NCI-H2107 treated with DMSO at 0.1 percent for 48 hours (cell line): ENCODE data around the gene MAP7D3.

Source experiments
- DNase-seq: peaks from one replicate; lab custom pipeline; 2025; ENCODE audit not compliant: unreplicated experiment; lab: John Stamatoyannopoulos, UW

The MAP7D3 gene

DNA sequence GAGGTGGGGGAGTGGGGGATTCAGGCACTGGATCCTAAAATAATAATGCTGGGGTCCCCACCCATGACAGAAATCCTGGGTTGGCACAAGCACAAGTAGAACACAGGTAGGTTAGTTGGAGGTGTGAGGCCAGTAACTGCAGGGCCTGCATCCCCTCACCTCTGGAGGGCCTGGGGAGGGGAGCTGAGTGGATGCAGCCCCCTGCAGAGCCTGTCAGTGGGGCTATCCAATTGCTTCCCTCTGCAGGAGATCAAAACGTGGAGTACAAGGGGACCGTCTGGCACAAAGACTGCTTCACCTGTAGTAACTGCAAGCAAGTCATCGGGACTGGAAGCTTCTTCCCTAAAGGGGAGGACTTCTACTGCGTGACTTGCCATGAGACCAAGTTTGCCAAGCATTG, 43.7 kb downstream of the MAP7D3 start:
- DNase-seq, result no peak

DNA sequence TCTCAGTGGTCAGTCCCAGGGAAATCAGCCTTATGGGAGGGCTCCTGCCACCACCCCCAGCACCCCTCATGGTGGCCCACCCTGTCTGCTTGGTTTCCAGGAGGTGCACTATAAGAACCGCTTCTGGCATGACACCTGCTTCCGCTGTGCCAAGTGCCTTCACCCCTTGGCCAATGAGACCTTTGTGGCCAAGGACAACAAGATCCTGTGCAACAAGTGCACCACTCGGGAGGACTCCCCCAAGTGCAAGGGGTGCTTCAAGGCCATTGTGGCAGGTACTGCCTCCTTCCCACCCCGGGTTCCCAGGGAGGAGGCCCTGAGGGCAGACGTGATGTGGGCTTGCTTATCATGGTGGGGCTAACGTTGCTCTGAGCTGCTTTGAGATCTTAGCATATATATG, 44.3 kb downstream of the MAP7D3 start:
- no peak for DNase-seq

DNA sequence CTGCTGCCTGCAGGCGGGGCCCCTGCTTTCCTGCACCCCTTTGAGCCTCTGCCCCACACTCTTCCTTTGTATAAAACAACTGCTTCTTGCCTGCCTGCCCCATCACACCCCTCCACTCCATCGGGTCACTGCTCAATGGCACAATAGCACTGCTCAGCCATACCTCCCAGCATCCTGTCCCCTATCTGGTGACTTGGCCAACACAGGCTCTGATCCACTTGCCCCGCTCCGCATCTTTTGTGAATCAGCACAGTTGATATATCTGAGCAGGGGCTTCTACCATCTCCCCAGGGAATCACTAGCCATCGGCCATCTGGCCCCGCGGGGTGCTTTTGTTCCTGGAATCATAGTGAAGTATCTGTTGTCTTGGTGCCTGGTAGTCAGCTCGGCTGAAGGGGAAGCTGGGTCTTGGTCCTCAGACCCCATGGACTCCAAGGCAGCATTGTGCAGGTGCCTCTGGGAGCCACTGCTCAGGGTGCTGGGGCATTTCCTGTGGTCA, 45.3 kb downstream of the MAP7D3 start:
- no peak for DNase-seq

- no peak for DNase-seq
These were observed 46.6 kb downstream of the MAP7D3 start for GRCh38 chrX:136204571-136204970.

- DNase-seq, result no peak
These were observed 47.2 kb downstream of the MAP7D3 start for GRCh38 chrX:136203951-136204350.

- no peak for DNase-seq
These were observed 47.8 kb downstream of the MAP7D3 start for GRCh38 chrX:136203438-136203837.

GRCh38 chrX:136202889-136203288, 48.3 kb downstream of the MAP7D3 start:
- no peak for DNase-seq

DNA sequence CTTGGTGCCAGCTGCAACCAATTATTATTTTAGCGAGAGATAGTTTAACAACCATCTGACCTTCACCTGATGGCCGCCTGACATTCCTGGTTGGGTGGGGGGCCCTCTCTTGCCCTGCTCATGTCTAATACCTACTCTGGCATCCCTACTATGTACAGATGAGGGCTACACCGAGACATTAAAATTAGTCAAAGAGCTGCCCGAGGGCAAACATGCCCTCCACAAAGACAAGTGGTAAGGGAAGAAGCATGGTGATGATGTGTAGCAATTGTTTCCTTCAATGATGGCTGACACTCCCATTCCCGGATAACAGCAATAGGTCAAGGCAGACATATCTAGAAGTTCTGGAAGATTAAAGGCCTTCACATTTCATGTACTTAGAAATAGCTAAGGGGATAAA, 49.6 kb downstream of the MAP7D3 start:
- no peak for DNase-seq

DNA sequence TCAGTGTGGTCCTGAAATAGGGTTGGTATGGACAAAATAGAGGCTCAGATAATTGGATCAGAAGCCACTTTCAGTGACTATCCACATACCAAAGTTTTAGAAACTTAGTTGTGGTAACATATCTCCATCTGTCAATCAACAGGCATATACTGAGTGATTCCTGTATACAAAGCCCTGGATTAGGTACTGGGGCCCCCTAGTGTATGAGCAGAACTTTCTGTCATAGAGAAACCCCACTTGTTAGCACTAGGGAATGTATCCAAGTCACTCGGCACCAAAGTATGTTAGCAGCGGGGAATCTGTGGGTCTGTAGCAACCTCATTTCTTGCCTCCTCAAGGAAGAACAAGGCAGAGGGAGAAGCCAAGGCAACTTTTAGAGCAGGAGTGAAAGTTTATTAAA, 50.7 kb downstream of the MAP7D3 start:
- no peak for DNase-seq

DNA sequence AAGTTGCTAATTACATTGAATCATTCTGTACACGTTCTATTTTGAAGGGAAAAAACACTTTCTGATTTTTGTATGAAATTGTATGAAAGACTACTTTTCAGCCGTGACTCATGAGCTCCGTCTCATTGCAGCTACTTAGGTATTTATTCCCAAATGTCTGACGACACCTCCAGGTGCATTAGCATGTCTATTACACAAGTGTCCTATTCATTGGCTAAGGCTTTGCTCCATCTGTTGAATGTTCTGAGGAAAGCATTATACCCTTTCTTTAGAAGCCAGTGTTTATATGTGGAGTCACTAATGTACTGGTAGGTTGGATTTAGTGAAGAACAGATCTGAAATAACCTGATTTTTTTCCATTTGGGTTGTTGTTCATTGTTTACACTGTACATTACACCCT, 51.8 kb downstream of the MAP7D3 start:
- no peak for DNase-seq

DNA sequence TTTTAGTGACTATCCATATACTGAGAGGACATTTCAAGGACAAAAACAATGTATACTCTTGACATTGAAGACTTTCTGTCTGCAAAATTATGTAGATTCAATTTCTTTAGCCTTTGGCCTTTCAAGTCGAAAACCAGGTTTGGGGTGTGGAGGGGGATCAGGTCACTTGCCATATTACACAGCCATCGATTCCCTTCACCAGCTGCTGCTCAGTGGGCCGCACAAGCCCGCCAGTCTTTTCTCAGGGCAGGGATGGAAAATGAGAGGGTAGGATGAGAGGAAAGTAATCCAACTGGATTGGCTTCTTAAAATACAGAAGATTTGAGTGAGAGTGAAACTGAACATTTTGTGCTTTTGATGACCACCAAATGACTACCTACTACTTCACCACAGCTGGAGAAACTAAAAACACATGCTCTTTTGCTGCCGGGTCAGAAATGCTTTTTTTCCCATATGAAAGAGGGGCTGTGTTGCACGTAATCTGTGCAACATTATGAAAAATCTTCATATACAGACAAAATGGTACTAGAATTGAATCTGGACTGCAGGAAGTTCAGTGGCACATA, 52.4 kb downstream of the MAP7D3 start:
- no peak for DNase-seq

DNA sequence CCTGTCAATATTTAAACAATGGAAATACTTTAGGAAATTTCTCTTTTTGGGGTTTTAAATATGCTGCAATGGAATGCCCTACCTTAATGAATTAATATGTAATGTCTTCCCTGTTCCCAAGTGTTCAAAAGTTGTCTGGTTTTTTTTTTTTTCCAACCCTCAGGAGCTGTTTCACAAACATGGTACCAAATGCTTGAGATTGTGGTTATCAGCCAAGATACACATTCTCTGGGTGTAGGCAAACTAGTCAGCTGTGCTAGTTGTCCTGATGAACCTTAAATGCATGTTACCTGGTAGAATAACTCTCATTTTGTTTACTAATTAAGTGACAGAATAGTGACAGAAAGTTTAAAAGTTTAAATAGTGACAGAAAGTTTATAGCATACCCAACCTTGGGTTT, 53.2 kb downstream of the MAP7D3 start:
- DNase-seq, result no peak

DNA sequence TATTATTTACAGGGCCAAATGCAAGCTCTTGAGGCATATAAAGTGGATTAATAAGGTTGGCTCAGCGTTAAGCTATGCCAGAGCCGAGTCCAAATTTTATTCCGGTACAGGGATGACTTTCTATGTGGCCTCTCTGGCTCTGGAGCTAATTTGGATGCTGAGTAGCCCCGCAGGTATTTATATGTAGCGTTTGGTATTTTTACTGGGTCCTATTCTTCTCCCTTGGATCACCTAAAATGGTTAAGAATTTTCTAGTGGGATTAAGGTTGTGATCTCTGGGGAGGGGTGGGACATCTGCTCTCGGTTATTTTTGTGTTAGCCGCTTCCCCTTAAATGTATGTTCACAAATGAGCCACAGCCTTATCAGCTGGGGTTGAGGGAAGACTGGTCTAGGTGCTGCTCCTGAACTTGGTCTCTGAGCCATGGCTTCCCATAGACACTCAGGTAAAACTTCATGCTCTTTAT, 54.5 kb downstream of the MAP7D3 start:
- no peak for DNase-seq

DNA sequence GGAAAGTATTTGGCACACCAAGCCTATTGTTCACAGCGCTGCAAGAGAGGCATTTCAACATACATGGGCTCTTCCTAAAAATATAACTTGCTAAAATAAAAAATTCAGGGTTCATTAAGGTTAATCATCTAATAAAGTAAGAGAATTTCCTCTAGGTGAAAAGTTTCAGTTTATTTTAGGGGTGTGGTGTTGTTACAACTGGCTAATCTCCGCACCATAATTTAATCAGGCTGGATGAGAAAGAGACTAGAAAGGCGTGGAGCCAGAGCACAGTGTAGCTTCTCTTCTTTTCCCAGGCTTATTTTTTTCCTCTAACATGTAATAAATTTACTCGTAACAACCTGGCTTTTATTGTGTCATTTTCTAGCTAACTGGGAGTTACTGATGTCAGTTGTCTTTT, 56.0 kb downstream of the MAP7D3 start:
- DNase-seq, result no peak

- no peak for DNase-seq
These were observed 56.7 kb downstream of the MAP7D3 start for GRCh38 chrX:136194536-136194935.

- DNase-seq, result no peak
These were observed 57.4 kb downstream of the MAP7D3 start for GRCh38 chrX:136193771-136194170.

DNA sequence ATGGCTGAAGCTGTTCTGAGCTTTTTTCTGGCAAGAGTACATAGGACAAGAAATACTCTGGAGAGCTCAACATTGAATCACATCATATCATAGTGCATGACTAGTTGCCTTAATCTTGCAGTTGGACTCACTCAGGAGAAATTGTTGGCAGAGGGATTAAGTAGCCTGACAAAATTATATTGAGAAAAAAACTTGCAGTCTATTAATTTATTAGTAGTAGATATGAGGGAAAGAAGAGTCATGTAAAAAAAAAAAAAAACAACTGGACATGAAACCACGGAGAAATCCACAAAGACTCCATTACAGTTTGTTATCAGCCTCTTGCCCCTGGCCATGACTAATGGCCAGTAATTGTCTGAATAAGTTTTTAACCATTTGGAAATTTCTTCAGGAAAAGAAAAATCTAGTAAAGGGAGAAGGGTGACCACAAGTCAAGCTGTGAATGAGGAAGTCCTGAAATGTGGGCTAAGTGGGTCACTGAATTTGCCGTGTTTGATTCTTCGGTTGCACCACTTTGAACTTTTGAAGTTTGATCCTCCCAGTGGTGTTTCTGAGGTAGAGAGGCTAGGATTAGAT, 58.3 kb downstream of the MAP7D3 start:
- DNase-seq, result no peak

DNA sequence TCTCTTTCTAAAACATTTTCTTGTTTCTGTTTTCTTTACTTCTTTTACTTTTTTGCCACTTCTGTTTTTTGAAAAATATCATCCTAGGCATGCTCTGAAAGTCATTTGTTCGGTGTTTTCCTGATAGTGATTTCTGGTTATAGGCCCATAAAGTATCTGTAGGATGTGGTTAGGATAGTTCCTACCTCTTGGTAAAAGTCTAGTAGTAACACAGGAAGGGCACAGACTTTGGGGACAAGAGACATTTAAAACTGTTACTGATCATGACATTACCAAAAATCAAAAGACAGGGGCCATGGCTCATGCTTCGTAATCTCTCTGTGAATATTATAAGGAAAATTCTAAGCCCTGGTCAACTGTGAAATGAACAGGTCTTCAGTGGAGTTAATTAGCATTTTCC, 59.1 kb downstream of the MAP7D3 start:
- no peak for DNase-seq

GRCh38 chrX:136191171-136191570, 60.0 kb downstream of the MAP7D3 start:
- no peak for DNase-seq

DNA sequence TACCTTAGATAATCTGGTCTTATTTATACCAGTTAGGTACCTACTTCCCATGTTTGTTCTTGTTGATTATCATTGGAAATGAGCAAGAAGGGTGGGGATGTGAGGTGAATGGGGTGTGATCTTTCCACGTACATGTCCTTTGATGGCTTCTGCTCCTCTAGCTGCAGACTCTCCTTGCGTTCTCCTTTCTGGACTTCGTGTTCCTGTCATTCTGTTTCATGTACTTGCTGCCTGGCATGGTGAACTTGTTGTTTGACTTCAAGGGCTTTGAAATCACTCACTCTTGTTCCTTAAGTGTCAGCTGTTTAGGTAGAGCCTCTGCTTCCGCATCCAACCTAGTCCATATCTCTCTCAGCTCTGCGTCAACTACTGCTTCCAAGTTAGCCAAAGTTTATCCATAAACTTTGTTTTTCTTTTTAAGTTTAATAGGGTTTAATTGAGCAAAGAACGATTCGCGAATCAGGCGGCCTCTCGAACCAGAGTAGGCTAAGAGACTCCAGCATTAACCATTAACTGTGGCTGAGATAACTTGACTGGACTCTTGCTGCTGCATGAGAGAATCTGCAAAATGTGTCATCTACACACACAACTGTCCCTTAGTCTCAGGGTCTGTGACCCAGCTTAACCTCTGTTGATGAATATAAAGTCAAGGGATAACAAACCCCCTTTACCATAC, 61.0 kb downstream of the MAP7D3 start:
- DNase-seq, result no peak

DNA sequence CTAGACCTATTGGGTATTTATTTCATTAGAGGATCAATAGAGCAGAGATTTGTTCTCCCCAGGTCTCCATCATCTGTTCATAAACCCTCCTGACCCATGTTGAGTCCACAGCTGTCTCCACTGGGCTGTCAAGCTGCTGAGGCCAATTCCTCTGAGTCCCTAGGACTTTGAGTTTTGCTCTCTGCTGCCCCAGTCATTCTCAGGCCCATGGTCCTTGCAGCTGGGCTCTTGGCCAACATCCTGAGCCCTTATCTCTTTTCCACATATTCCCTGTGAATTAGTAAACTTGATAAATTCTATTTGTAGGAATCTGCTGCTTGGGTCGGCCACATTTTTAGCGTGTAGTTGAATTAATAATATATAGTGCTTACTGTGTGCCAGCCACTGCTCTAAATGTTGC, 62.0 kb downstream of the MAP7D3 start:
- no peak for DNase-seq

GRCh38 chrX:136186023-136186413, 65.2 kb downstream of the MAP7D3 start:
- no peak for DNase-seq
